CD8-positive, alpha-beta memory T cell (primary cell): ENCODE measurements around the gene TAGLN. TPM values are rescaled to one million over a fixed set of nuclear protein-coding genes. Genes with fewer than 3 reads are reported as not detected.

ENCODE experiments used
- CTCF ChIA-PET: fragments of 350-600 bp; sonication (Branson Sonifier 250); formaldehyde crosslinking; loops from one replicate; lab custom pipeline; 2021; ENCODE audit warnings: antibody characterized with exemption; lab: Charles Lee
- POLR2A ChIA-PET: fragments of 350-600 bp; sonication (Branson Sonifier 250); formaldehyde crosslinking; loops from one replicate; lab custom pipeline; 2021; ENCODE audit warnings: antibody characterized with exemption; lab: Charles Lee
- DNase-seq, 5 donors: peaks; one replicate each; pipeline versions ENCODE4 v3.0.0 to v3.0.0-alpha.2; 2020 to 2022; ENCODE audit warnings: mixed read lengths in 1 of 5
- H3K27ac ChIP-seq: one replicate; pipeline ENCODE4 v1.7.0; 2013; ENCODE audit warnings: low read depth, mild to moderate bottlenecking, low read length, moderate library complexity
- H3K27me3 ChIP-seq: 2 replicates; pipeline ENCODE4 v1.7.0; 2013; ENCODE audit warnings: low read length, mild to moderate bottlenecking; ENCODE audit not compliant: insufficient read depth, poor library complexity, severe bottlenecking
- H3K36me3 ChIP-seq: 2 replicates; pipeline ENCODE4 v1.7.0; 2013; ENCODE audit warnings: mild to moderate bottlenecking, low read length, moderate library complexity; ENCODE audit not compliant: insufficient read depth
- H3K4me1 ChIP-seq: 2 replicates; pipeline ENCODE4 v1.7.0; 2013; ENCODE audit warnings: mild to moderate bottlenecking, low read length, moderate library complexity; ENCODE audit not compliant: insufficient read depth
- H3K4me3 ChIP-seq: 2 replicates; pipeline ENCODE4 v1.7.0; 2013; ENCODE audit warnings: mild to moderate bottlenecking, low read length
- H3K9me3 ChIP-seq: 2 replicates; pipeline ENCODE4 v1.7.0; 2013; ENCODE audit warnings: mild to moderate bottlenecking, low read length
- H3K27ac Mint-ChIP-seq, 8 donors: one replicate each; pipeline ENCODE4 v1.8.0; 2020 to 2021; ENCODE audit warnings: mixed read lengths in 8 of 8, mild to moderate bottlenecking in 6 of 8, inconsistent platforms in 3 of 8, moderate library complexity in 3 of 8
- H3K27me3 Mint-ChIP-seq, 2 donors: one replicate each; pipeline ENCODE4 v1.8.0; 2020 to 2021; ENCODE audit warnings: mixed read lengths in 2 of 2, mild to moderate bottlenecking in 1 of 2, moderate library complexity in 1 of 2
- H3K36me3 Mint-ChIP-seq, 3 donors: one replicate each; pipeline ENCODE4 v1.8.0; 2020 to 2021; ENCODE audit warnings: mixed read lengths in 3 of 3, inconsistent platforms in 1 of 3, mild to moderate bottlenecking in 1 of 3
- H3K4me1 Mint-ChIP-seq, 3 donors: one replicate each; pipeline ENCODE4 v1.8.0; 2020 to 2021; ENCODE audit warnings: mixed read lengths in 3 of 3, inconsistent platforms in 1 of 3, mild to moderate bottlenecking in 1 of 3
- H3K4me3 Mint-ChIP-seq, 7 donors: one replicate each; pipeline ENCODE4 v1.8.0; 2020 to 2021; ENCODE audit warnings: mixed read lengths in 7 of 7, mild to moderate bottlenecking in 6 of 7, moderate library complexity in 4 of 7, inconsistent platforms in 2 of 7
- H3K9me3 Mint-ChIP-seq, 5 donors: one replicate each; pipeline ENCODE4 v1.8.0; 2020 to 2022; ENCODE audit warnings: mixed read lengths in 5 of 5, mild to moderate bottlenecking in 3 of 5, moderate library complexity in 2 of 5, inconsistent platforms in 1 of 5
- polyA plus RNA-seq: library from polyadenylated mRNA; unstranded; fragments of 300-500 nt; fragmentation: Illumina TruSeq; gene quantifications from one replicate; pipeline ENCODE4 v1.2.3, GENCODE V29; 2021
- total RNA-seq, 2 experiments: library from RNA; stranded (reverse); gene quantifications; one replicate each; pipeline ENCODE4 v1.2.3, GENCODE V29; 2021

Gene TAGLN
- total and polyA plus RNA-seq, 3 experiments from 2014 or later = 0.35 to 2.2 (median 1.8) TPM

DNA sequence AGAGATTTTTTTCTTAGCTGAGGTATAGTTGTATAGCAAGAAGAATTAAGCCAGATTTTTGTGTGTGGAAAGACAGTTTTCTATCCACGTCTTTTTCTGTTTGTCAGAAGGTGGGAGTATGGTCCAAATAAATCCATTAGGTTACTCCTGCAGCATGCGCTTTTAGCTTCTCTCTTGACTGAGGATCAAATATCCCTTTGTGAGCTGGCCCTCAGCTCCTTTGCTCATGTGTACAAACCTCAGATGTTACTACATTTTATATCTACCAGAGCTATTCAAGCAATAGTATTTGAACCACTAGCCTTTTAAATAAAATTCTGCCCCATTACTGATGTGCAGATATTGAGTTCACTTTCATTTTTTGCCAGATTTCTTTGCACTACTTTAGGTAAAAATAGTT lies 29.4 kb upstream of the TAGLN start:
- Histone ChIP-seq H3K4me1 (no peaks in the 10 kb centered on the region), H3K9me3 (no peaks in the 10 kb centered on the region), H3K27ac (no peak overlapping the region), H3K36me3 (peaks cover 15% of the 10 kb centered on the region), H3K27me3 (no peaks in the 10 kb centered on the region), H3K4me3 (no peak overlapping the region)
- Mint-ChIP-seq H3K27ac (no peak overlapping the region), H3K4me3 (no peak overlapping the region), H3K9me3 (no peaks in the 10 kb centered on the region), H3K36me3 (peaks cover 0 to 59% (median 5%) of the 10 kb centered on the region in 3 donors), H3K4me1 (peaks cover 0 to 4% (median 0%) of the 10 kb centered on the region in 3 donors), H3K27me3 (no peaks in the 10 kb centered on the region)
- no peak for DNase-seq
- ChIA-PET POLR2A (no interaction called here), CTCF (interaction anchor here (1.3 kb wide), 1 partner anchor 9 kb away, joined by 6 read pairs; the partner anchor contains the start of gene SIDT2)

DNA sequence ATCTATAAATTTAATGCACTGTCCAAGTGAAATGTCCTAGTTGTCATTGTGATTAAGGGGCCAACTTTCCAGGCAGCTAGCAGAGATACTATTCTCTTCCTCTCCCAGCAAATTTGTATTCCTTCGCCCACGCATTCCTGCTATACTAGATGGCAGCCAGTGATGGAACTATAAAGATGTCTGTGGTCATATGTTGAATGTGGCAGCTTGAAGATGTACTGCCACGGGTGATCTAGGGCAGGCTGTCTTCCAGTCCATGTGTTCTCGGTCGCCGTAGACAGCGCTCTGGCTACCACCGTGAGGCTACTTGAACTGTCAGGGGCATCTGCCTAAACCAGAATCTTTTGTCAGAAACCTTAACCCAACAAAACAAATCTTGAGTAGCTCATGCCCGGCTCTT lies 29.0 kb upstream of the TAGLN start:
- Histone ChIP-seq H3K27me3 (no peaks in the 10 kb centered on the region), H3K27ac (no peak overlapping the region), H3K4me3 (no peak overlapping the region), H3K4me1 (no peaks in the 10 kb centered on the region), H3K36me3 (peaks cover 13% of the 10 kb centered on the region), H3K9me3 (no peaks in the 10 kb centered on the region)
- POLR2A ChIA-PET = no interaction called here
- no peaks in the 10 kb centered on the region for H3K27me3 Mint-ChIP-seq
- peak overlapping the region in 4 of 8 donors; percentile 29 to 52 (median 46) for H3K27ac Mint-ChIP-seq
- H3K4me3 Mint-ChIP-seq = no peak overlapping the region
- CTCF ChIA-PET = interaction anchor here (1.3 kb wide), 2 partner anchors 8 to 25 kb away, joined by 3 to 6 read pairs; partner anchors contain the start of gene SIDT2
- DNase-seq = no peak
- H3K4me1 Mint-ChIP-seq = peaks cover 0 to 4% (median 0%) of the 10 kb centered on the region in 3 donors
- H3K36me3 Mint-ChIP-seq = peaks cover 0 to 57% (median 4%) of the 10 kb centered on the region in 3 donors
- no peaks in the 10 kb centered on the region for H3K9me3 Mint-ChIP-seq

- Mint-ChIP-seq H3K27me3 (no peaks in the 10 kb centered on the region), H3K4me3 (no peak overlapping the region), H3K27ac (peak overlapping the region in 4 of 8 donors; percentile 15 to 81 (median 70)), H3K9me3 (no peaks in the 10 kb centered on the region), H3K4me1 (no peaks in the 10 kb centered on the region), H3K36me3 (peaks cover 0 to 50% (median 0%) of the 10 kb centered on the region in 3 donors)
- POLR2A ChIA-PET = no interaction called here
- peaks cover 9% of the 10 kb centered on the region for H3K36me3 ChIP-seq
- no peaks in the 10 kb centered on the region for H3K9me3 ChIP-seq
- H3K4me1 ChIP-seq = no peaks in the 10 kb centered on the region
- H3K27ac ChIP-seq = no peak overlapping the region
- H3K4me3 ChIP-seq = no peak overlapping the region
- no peaks in the 10 kb centered on the region for H3K27me3 ChIP-seq
- DNase-seq = no peak
- CTCF ChIA-PET = interaction anchor here (1.3 kb wide), 1 partner anchor 26 kb away, joined by 3 read pairs; no protein-coding TSS in a partner anchor
Measured at GRCh38 chr11:117171007-117171403, 28.2 kb upstream of the TAGLN start.

- H3K4me1 ChIP-seq = no peaks in the 10 kb centered on the region
- H3K9me3 ChIP-seq = no peaks in the 10 kb centered on the region
- ChIA-PET CTCF (interaction anchor here (1.0 to 1.7 kb wide), 4 partner anchors 9 to 27 kb away, joined by 3 to 7 read pairs (median 3); partner anchors contain the start of gene PAFAH1B2), POLR2A (no interaction called here)
- no peaks in the 10 kb centered on the region for H3K4me1 Mint-ChIP-seq
- no peaks in the 10 kb centered on the region for H3K27me3 ChIP-seq
- no peak for DNase-seq
- no peaks in the 10 kb centered on the region for H3K27me3 Mint-ChIP-seq
- H3K36me3 ChIP-seq = peaks cover 6% of the 10 kb centered on the region
- H3K4me3 ChIP-seq = no peak overlapping the region
- peak overlapping the region in 6 of 8 donors; percentile 43 to 81 (median 65) for H3K27ac Mint-ChIP-seq
- peaks cover 0 to 45% (median 0%) of the 10 kb centered on the region in 3 donors for H3K36me3 Mint-ChIP-seq
- H3K4me3 Mint-ChIP-seq = no peak overlapping the region
- H3K9me3 Mint-ChIP-seq = no peaks in the 10 kb centered on the region
- H3K27ac ChIP-seq = no peak overlapping the region
Measured at GRCh38 chr11:117171404-117172061, 27.6 kb upstream of the TAGLN start.

DNA sequence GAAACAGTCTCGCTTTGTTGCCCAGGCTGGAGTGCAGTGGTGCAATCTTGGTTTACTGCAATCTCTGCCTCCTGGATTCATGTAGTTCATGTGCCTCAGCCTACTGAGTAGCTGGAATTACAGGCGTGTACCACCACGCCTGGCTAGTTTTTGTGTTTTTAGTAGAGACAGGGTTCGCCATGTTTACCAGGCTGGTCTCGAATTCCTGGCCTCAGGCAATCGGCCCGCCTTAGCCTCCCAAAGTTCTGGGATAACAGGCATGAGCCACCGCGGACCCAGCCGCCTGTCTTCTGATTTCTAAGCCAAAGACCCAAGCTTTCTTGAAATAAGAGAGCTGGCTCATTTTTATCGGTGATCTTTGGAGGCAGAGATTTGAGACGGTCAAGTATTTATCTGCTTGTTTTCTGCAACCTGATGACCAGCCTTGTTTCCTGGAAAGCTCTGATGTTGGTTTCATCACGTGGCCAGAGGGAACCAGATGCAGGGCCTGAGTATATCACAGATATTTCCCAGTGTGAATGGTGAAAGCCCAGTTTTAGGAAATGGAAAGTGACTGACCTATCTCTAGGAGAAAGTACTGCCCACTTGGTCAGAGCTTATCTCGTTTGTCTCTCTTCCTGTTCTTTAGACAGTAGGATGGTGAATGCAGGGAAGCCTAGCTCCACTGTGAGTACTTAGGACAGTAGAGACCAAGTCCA lies 26.3 kb upstream of the TAGLN start:
- H3K4me1 Mint-ChIP-seq = peaks cover 2 to 4% (median 4%) of the 10 kb centered on the region in 3 donors
- peak overlapping the region in 1 of 7 donors; percentile 10 for H3K4me3 Mint-ChIP-seq
- peak overlapping the region in 6 of 8 donors; percentile 19 to 71 (median 63) for H3K27ac Mint-ChIP-seq
- no peaks in the 10 kb centered on the region for H3K9me3 ChIP-seq
- no peaks in the 10 kb centered on the region for H3K36me3 ChIP-seq
- no peaks in the 10 kb centered on the region for H3K27me3 Mint-ChIP-seq
- POLR2A ChIA-PET = interaction anchor here (0.5 to 0.7 kb wide), 2 partner anchors 27 to 54 kb away, joined by 3 read pairs; no protein-coding TSS in a partner anchor
- CTCF ChIA-PET = interaction anchor here (0.8 to 1.7 kb wide), 3 partner anchors 8 to 28 kb away, joined by 3 to 7 read pairs (median 3); partner anchors contain the start of gene PAFAH1B2
- H3K4me3 ChIP-seq = no peak overlapping the region
- no peaks in the 10 kb centered on the region for H3K27me3 ChIP-seq
- peaks cover 3% of the 10 kb centered on the region for H3K4me1 ChIP-seq
- H3K27ac ChIP-seq = no peak overlapping the region
- DNase-seq = no peak
- no peaks in the 10 kb centered on the region for H3K9me3 Mint-ChIP-seq
- peaks cover 0 to 31% (median 0%) of the 10 kb centered on the region in 3 donors for H3K36me3 Mint-ChIP-seq

DNA sequence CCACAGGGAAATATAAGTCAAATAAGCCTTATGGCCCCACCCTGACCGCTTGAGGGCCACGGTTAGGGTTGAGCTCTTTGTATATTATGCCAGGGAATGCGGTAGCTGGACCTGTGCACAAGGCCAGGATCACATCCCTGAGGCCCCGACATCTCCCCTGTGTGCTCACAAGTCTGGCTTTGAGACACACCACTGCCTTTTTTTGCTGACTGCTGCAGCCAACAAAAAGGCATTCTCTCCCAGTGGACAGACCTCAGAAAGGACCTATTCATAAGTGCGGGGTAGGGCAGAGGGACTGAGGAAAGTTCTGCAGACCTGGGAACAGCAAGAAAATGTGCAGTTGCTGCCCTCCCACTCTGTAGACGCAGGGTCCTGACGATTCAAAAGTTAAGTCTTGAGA lies 24.1 kb upstream of the TAGLN start:
- H3K36me3 ChIP-seq = no peaks in the 10 kb centered on the region
- peaks cover 0 to 23% (median 0%) of the 10 kb centered on the region in 3 donors for H3K36me3 Mint-ChIP-seq
- H3K27me3 ChIP-seq = no peaks in the 10 kb centered on the region
- no peak overlapping the region for H3K27ac ChIP-seq
- no peaks in the 10 kb centered on the region for H3K9me3 ChIP-seq
- H3K4me1 Mint-ChIP-seq = peaks cover 20 to 23% (median 22%) of the 10 kb centered on the region in 3 donors
- no peak for DNase-seq
- CTCF ChIA-PET = no interaction called here
- POLR2A ChIA-PET = no interaction called here
- H3K4me3 ChIP-seq = no peak overlapping the region
- peak overlapping the region in 4 of 8 donors; percentile 29 to 73 (median 60) for H3K27ac Mint-ChIP-seq
- no peaks in the 10 kb centered on the region for H3K27me3 Mint-ChIP-seq
- H3K9me3 Mint-ChIP-seq = no peaks in the 10 kb centered on the region
- no peak overlapping the region for H3K4me3 Mint-ChIP-seq
- peaks cover 18% of the 10 kb centered on the region for H3K4me1 ChIP-seq

GRCh38 chr11:117175781-117176180 lies 23.4 kb upstream of the TAGLN start:
- ChIA-PET POLR2A (no interaction called here), CTCF (no interaction called here)
- no peaks in the 10 kb centered on the region for H3K9me3 Mint-ChIP-seq
- no peak for DNase-seq
- H3K36me3 ChIP-seq = no peaks in the 10 kb centered on the region
- no peaks in the 10 kb centered on the region for H3K27me3 Mint-ChIP-seq
- H3K36me3 Mint-ChIP-seq = peaks cover 0 to 17% (median 0%) of the 10 kb centered on the region in 3 donors
- H3K4me3 Mint-ChIP-seq = peak overlapping the region in 1 of 7 donors; percentile 45
- peaks cover 25% of the 10 kb centered on the region for H3K4me1 ChIP-seq
- no peak overlapping the region for H3K4me3 ChIP-seq
- H3K9me3 ChIP-seq = no peaks in the 10 kb centered on the region
- H3K27ac ChIP-seq = no peak overlapping the region
- no peaks in the 10 kb centered on the region for H3K27me3 ChIP-seq
- H3K4me1 Mint-ChIP-seq = peaks cover 24 to 30% (median 29%) of the 10 kb centered on the region in 3 donors
- peak overlapping the region in 4 of 8 donors; percentile 12 to 60 (median 41) for H3K27ac Mint-ChIP-seq
